ENCODE results near the gene SMCP. TPM values are rescaled to one million over a fixed set of nuclear protein-coding genes. Genes with fewer than 3 reads are reported as not detected.
A peak's percentile ranks its signal among the peaks of the same experiment; 100 is the strongest.

SMCP gene
- total and polyA plus RNA-seq, 2 donors from 2014 or later = not detected

DNA sequence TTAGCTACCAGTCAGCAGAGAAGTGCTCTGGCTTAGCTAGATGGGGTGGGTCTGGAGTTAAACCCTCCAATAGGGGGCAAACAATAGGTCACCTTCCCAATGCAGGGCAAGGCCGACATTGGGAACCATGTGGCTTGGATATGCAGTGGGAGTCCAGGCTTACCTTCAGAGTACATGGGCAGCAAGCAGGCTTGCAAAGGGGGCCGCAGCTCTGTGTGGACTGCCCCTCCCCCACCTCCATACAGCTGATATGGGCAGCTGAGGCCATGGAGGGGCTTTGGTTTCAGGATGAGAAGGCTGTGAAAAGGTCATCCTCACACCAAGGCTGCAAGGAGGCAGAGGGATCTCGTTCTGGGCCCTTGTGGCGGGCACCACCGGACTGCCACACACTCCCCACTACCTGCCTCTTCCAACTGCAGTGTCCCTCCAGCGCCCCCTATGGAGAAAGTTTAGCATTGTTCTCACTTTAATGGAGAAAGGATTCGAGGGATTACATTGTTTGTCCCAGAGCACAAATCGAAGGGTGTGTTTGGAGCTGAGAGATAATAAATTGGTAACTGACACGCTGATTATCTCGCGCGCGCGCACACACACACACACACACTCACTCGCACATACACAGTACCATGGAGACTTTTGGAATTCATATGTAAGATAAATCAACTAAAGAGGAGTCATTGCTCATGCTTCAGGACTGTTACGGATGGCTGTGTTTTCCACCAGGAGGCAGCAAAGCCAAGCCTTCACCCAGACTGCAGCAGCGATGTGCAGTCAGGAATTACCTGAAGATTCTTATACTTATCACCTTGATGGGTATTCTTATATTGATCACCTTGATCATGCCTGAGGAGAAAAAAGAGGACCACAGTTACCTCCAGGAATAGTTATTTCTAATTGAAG lies 7.0 kb upstream of the SMCP start:
- peak in 3 of 5 donors; percentile 23 to 45 (median 34) for DNase-seq
- Histone ChIP-seq H3K4me1 (ENCODE audit: control insufficient read depth in 2 of 3, insufficient read depth in 2 of 3, low read depth in 1 of 3, low read length in 3 of 3) (no peaks in the 10 kb centered on the region), H3K36me3 (ENCODE audit: control insufficient read depth in 2 of 3, insufficient read depth in 3 of 3, low read length in 3 of 3) (no peaks in the 10 kb centered on the region), H3K27ac (ENCODE audit: low read depth in 2 of 2, low read length in 2 of 2) (no peak overlapping the region), H3K27me3 (ENCODE audit: control insufficient read depth, insufficient read depth, low read length) (no peaks in the 10 kb centered on the region), H3K9ac (ENCODE audit: low read length in 3 of 3) (no peak overlapping the region), H3K4me3 (ENCODE audit: low read length in 3 of 3) (no peak overlapping the region), H3K9me3 (ENCODE audit: control insufficient read depth in 2 of 3, insufficient read depth in 1 of 3, low read length in 3 of 3) (no peaks in the 10 kb centered on the region)
- no peak for FAIRE-seq
- TF ChIP-seq, protein P1, sequence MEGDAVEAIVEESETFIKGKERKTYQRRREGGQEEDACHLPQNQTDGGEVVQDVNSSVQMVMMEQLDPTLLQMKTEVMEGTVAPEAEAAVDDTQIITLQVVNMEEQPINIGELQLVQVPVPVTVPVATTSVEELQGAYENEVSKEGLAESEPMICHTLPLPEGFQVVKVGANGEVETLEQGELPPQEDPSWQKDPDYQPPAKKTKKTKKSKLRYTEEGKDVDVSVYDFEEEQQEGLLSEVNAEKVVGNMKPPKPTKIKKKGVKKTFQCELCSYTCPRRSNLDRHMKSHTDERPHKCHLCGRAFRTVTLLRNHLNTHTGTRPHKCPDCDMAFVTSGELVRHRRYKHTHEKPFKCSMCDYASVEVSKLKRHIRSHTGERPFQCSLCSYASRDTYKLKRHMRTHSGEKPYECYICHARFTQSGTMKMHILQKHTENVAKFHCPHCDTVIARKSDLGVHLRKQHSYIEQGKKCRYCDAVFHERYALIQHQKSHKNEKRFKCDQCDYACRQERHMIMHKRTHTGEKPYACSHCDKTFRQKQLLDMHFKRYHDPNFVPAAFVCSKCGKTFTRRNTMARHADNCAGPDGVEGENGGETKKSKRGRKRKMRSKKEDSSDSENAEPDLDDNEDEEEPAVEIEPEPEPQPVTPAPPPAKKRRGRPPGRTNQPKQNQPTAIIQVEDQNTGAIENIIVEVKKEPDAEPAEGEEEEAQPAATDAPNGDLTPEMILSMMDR (IDR thresholded peaks at IDR 0.05; ENCODE audit: borderline replicate concordance, extremely low read depth, insufficient read depth) = peak; percentile 28
- intact Hi-C loops (cut with DNase I) = no loop called here

DNA sequence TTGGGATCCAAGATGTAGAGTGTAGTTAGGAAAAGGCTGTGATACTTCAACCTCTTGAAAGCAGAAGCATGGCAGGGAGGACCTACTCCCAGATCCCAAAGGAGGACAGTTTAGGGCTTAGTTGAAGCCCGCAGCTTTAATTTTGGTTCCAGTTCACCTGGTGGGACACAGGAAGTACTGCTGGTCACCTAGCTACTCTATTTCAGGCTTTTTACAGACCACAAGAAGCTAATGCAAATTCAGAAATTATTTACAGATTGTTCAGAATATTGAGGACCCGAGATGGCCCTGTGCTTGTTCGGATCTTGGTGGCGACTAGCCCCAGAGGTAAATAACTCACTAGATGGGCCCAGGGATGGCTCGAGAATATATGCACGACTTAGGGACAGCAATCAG lies 6.4 kb upstream of the SMCP start:
- no peak for DNase-seq
- TF ChIP-seq, protein P1 (IDR thresholded peaks at IDR 0.05; ENCODE audit: borderline replicate concordance, extremely low read depth, insufficient read depth) = no peak
- Histone ChIP-seq H3K27me3 (ENCODE audit: control insufficient read depth, insufficient read depth, low read length) (no peaks in the 10 kb centered on the region), H3K36me3 (ENCODE audit: control insufficient read depth in 2 of 3, insufficient read depth in 3 of 3, low read length in 3 of 3) (no peaks in the 10 kb centered on the region), H3K9ac (ENCODE audit: low read length in 3 of 3) (no peak overlapping the region), H3K27ac (ENCODE audit: low read depth in 2 of 2, low read length in 2 of 2) (no peak overlapping the region), H3K9me3 (ENCODE audit: control insufficient read depth in 2 of 3, insufficient read depth in 1 of 3, low read length in 3 of 3) (no peaks in the 10 kb centered on the region), H3K4me3 (ENCODE audit: low read length in 3 of 3) (no peak overlapping the region), H3K4me1 (ENCODE audit: control insufficient read depth in 2 of 3, insufficient read depth in 2 of 3, low read depth in 1 of 3, low read length in 3 of 3) (no peaks in the 10 kb centered on the region)
- no peak for FAIRE-seq
- intact Hi-C loops (cut with DNase I) = no loop called here

DNA sequence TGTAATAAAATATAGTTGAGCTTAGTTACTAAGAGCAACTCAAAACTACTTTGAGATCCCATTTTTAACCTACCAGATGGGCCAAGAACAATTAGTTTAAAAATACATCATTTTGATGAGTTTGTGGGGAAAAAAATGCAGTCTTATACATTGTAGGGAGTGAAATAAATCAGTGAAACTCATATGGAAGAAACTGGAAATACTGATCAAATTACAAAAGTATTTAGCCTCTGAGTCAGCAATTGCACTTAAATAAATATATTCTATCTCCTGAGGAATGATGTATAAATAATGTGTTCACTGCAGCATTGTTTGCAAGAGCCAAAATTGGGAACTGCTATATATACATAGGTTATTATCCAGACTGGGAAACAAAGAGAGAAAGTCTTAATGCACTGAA lies 4.6 kb upstream of the SMCP start:
- Histone ChIP-seq H3K9ac (ENCODE audit: low read length in 3 of 3) (no peak overlapping the region), H3K4me3 (ENCODE audit: low read length in 3 of 3) (no peak overlapping the region), H3K36me3 (ENCODE audit: control insufficient read depth in 2 of 3, insufficient read depth in 3 of 3, low read length in 3 of 3) (no peaks in the 10 kb centered on the region), H3K9me3 (ENCODE audit: control insufficient read depth in 2 of 3, insufficient read depth in 1 of 3, low read length in 3 of 3) (no peaks in the 10 kb centered on the region), H3K27ac (ENCODE audit: low read depth in 2 of 2, low read length in 2 of 2) (no peak overlapping the region), H3K27me3 (ENCODE audit: control insufficient read depth, insufficient read depth, low read length) (no peaks in the 10 kb centered on the region), H3K4me1 (ENCODE audit: control insufficient read depth in 2 of 3, insufficient read depth in 2 of 3, low read depth in 1 of 3, low read length in 3 of 3) (no peaks in the 10 kb centered on the region)
- intact Hi-C loops (cut with DNase I) = no loop called here
- DNase-seq = peak in 1 of 5 donors; percentile 5
- no peak for FAIRE-seq
- TF ChIP-seq, protein P1 (IDR thresholded peaks at IDR 0.05; ENCODE audit: borderline replicate concordance, extremely low read depth, insufficient read depth) = no peak
